K562 (cell line): ENCODE results near the gene P3H4. TPM values are rescaled to one million over a fixed set of nuclear protein-coding genes. Genes with fewer than 3 reads are reported as not detected.

Experiments used
- ATAC-seq: fragments of 200-7000 bp; cut with Tn5 transposase; 3 replicates; pipeline ENCODE4 v1.9.1; 2020; ENCODE audit warnings: moderate library complexity
- BruUV-seq: library from RNA; stranded (reverse); fragments of 400-500 nt; replicated peaks from 2 replicates; lab custom pipeline; 2021; lab: Mats Ljungman, UMichigan
- CTCF ChIA-PET: fragments of 300-600 bp; formaldehyde crosslinking; extraction: SDS; loops from one replicate; lab custom pipeline; 2021; ENCODE audit warnings: low intra/inter-chr PET ratio; lab: Yijun Ruan, JAX
- POLR2A ChIA-PET: fragments of 300-600, 350-650 bp; sonication (Branson Sonifier 250); formaldehyde crosslinking; extraction: SDS; loops from one replicate; lab custom pipeline; 2021; ENCODE audit warnings: antibody characterized with exemption, inconsistent platforms; lab: Yijun Ruan, JAX
- DNase-seq, 4 experiments: peaks; one replicate each; pipeline versions ENCODE4 v3.0.0 to v3.0.0-alpha.2; 2011 to 2018; ENCODE audit warnings: low spot score in 3 of 4, mixed read lengths in 3 of 4; ENCODE audit errors: extremely low read depth in 1 of 4
- FAIRE-seq: peaks from 2 replicates; lab custom pipeline; 2011; peaks lifted over from hg19 to GRCh38; lab: Jason Lieb, UNC
- H2AFZ ChIP-seq: 2 replicates; pipeline ENCODE4 v1.6.0; 2011; ENCODE audit warnings: low read depth, low read length, control low read depth, inconsistent platforms
- H3K27ac ChIP-seq: fragments of 200-600 bp; 3 replicates; pipeline ENCODE4 v1.8.0; 2011; ENCODE audit warnings: low read depth, mild to moderate bottlenecking, control low read depth, inconsistent platforms, low read length, moderate library complexity, mixed read lengths; ENCODE audit errors: extremely low read depth
- H3K27me3 ChIP-seq, 2 experiments: fragments of 300-600 bp in 1 of 2; 2 replicates in 1 of 2; 3 replicates in 1 of 2; pipeline versions ENCODE4 v1.6.0 to v1.8.0; 2011; ENCODE audit warnings: inconsistent platforms in 2 of 2, low read length in 2 of 2, mild to moderate bottlenecking in 1 of 2, mixed read lengths in 1 of 2, moderate library complexity in 1 of 2; ENCODE audit not compliant: control insufficient read depth in 2 of 2, insufficient read depth in 2 of 2
- H3K36me3 ChIP-seq: fragments of 300-600 bp; 3 replicates; pipeline ENCODE4 v1.8.0; 2011; ENCODE audit warnings: mild to moderate bottlenecking, low read length, inconsistent platforms; ENCODE audit not compliant: control insufficient read depth, insufficient read depth
- H3K4me1 ChIP-seq, 2 experiments: fragments of 200-600 bp in 1 of 2; replicated peaks in 1 of 2; 2 replicates in 1 of 2; 3 replicates in 1 of 2; pipeline versions ENCODE4 v1.5.1 to v1.8.0; 2011; ENCODE audit warnings: inconsistent platforms in 2 of 2, low read length in 2 of 2, mild to moderate bottlenecking in 1 of 2, mixed read lengths in 1 of 2, moderate library complexity in 1 of 2; ENCODE audit not compliant: control insufficient read depth in 2 of 2, insufficient read depth in 2 of 2
- H3K4me2 ChIP-seq: 2 replicates; pipeline ENCODE4 v1.6.1; 2011; ENCODE audit warnings: low read length, control low read depth, inconsistent platforms, mixed read lengths; ENCODE audit not compliant: insufficient read depth
- H3K4me3 ChIP-seq: fragments of 200-600 bp; sonication (generic), shearing (Covaris generic); 2 replicates; pipeline ENCODE4 v1.5.1; 2016; ENCODE audit warnings: control low read depth, inconsistent platforms
- H3K79me2 ChIP-seq: fragments of 200-600 bp; 3 replicates; pipeline ENCODE4 v1.8.0; 2011; ENCODE audit warnings: low read length, inconsistent platforms; ENCODE audit not compliant: control insufficient read depth, insufficient read depth
- H3K9ac ChIP-seq, 2 experiments: 2 replicates each; pipeline versions ENCODE4 v1.6.0 to v1.6.1; 2011; ENCODE audit warnings: low read depth in 2 of 2, low read length in 2 of 2, control low read depth in 1 of 2, inconsistent platforms in 1 of 2, mild to moderate bottlenecking in 1 of 2, mixed read lengths in 1 of 2; ENCODE audit not compliant: insufficient read depth in 1 of 2
- H3K9me1 ChIP-seq: one replicate; pipeline ENCODE4 v1.6.0; 2011; ENCODE audit warnings: inconsistent platforms, mild to moderate bottlenecking, low read length, moderate library complexity; ENCODE audit not compliant: control insufficient read depth, insufficient read depth
- H3K9me3 ChIP-seq: replicated peaks from 2 replicates; pipeline ENCODE4 v1.5.1; 2011; ENCODE audit warnings: low read depth, low read length, inconsistent platforms; ENCODE audit not compliant: control insufficient read depth, insufficient read depth
- H4K20me1 ChIP-seq: replicated peaks from 2 replicates; pipeline ENCODE4 v1.6.1; 2011; ENCODE audit warnings: low read length, inconsistent platforms, mixed read lengths; ENCODE audit not compliant: control insufficient read depth, insufficient read depth
- CHD4 ChIP-seq: fragments of 200-600 bp; sonication (generic); IDR thresholded peaks from 3 replicates; pipeline ENCODE4 v1.6.1; 2012; ENCODE audit warnings: low read depth, mild to moderate bottlenecking, mixed read lengths, low read length, inconsistent platforms; ENCODE audit not compliant: insufficient read depth, insufficient replicate concordance, poor library complexity, severe bottlenecking
- GTF2E2 ChIP-seq: fragments of 200-800 bp; sonication (Bioruptor generic); IDR thresholded peaks from 2 replicates; pipeline ENCODE4 v1.6.1; 2016; ENCODE audit warnings: missing genetic modification characterization, missing compliant biosample characterization
- MECOM ChIP-seq: fragments of 250-450 bp; sonication (Bioruptor Pico); IDR thresholded peaks from 2 replicates; pipeline ENCODE4 v1.8.0; 2022; ENCODE audit warnings: inconsistent platforms
- MTA3 ChIP-seq: fragments of 450-650 bp; formaldehyde crosslinking; IDR thresholded peaks from 2 replicates; pipeline ENCODE4 v1.6.1; 2017; ENCODE audit warnings: mild to moderate bottlenecking, borderline replicate concordance
- RBM14 ChIP-seq: fragments of 200-400 bp; formaldehyde crosslinking; IDR thresholded peaks from 2 replicates; pipeline ENCODE4 v1.6.1; 2018; ENCODE audit warnings: low read depth, mild to moderate bottlenecking, low read length, moderate library complexity, borderline replicate concordance; ENCODE audit not compliant: insufficient read depth
- SMAD4 ChIP-seq: fragments of 250-450 bp; sonication (Bioruptor Pico); conservative IDR thresholded peaks from 2 replicates; pipeline ENCODE4 v1.8.0; 2021; ENCODE audit warnings: inconsistent platforms, mild to moderate bottlenecking, moderate library complexity
- STAT5B ChIP-seq: fragments of 250-450 bp; sonication (Bioruptor Pico); IDR thresholded peaks from 2 replicates; pipeline ENCODE4 v1.8.0; 2021; ENCODE audit warnings: mild to moderate bottlenecking, inconsistent platforms
- ZEB2 ChIP-seq: fragments of 450-650 bp; IDR thresholded peaks from 2 replicates; pipeline ENCODE4 v1.6.1; 2016
- ZKSCAN1 ChIP-seq: fragments of 150-350 bp; IDR thresholded peaks from 2 replicates; pipeline ENCODE4 v1.6.1; 2016; ENCODE audit warnings: low read depth, low read length
- ZNF583 ChIP-seq: fragments of 250-450 bp; sonication (Bioruptor Pico); IDR thresholded peaks from 2 replicates; pipeline ENCODE4 v1.4.0; 2020
- WGBS: fragments of 100-300 bp; shearing (Covaris generic); methylation state at CpG from one replicate; pipeline ENCODE4 v1.1.6; 2016; ENCODE audit warnings: low coverage, mixed read lengths; ENCODE audit not compliant: insufficient coverage; ENCODE audit errors: missing lambda C conversion rate; 5-methylcytosine and 5-hydroxymethylcytosine counted together
- in situ Hi-C: fragments of 300-500 bp; cut with MboI; formaldehyde crosslinking; loops from 4 replicates; pipeline ENCODE4 v1.15.0; 2018; ENCODE audit warnings: inconsistent platforms, mixed read lengths
- intact Hi-C: fragments of 100-400 bp; cut with micrococcal nuclease; formaldehyde crosslinking; loops from 2 replicates; pipeline ENCODE4 v1.14.2; 2022
- polyA plus RNA-seq, 8 experiments: library from polyadenylated mRNA; depleted of rRNA in 4 of 8; stranded (reverse) in 5 of 8; unstranded in 3 of 8; fragments of >200 nt; fragmentation: Nextera tagmentation in 2 of 8; fragmentation: Illumina TruSeq in 1 of 8; extraction: Ambion mirVana in 2 of 8; extraction: Trizol in 1 of 8; gene quantifications; 2 replicates each; pipeline versions ENCODE4 v1.2.1 to v1.2.3, GENCODE V29; 2011 to 2014; ENCODE audit warnings: inconsistent platforms in 1 of 8, missing spikeins in 1 of 8
- total RNA-seq, 7 experiments: library from RNA; depleted of rRNA in 6 of 7; stranded (reverse); fragments of >200 nt in 6 of 7; fragmentation: Illumina TruSeq in 2 of 7; extraction: Trizol in 2 of 7; gene quantifications; 2 replicates each; pipeline versions ENCODE4 v1.2.1 to v1.2.3, GENCODE V29; 2011 to 2021; ENCODE audit warnings: low replicate concordance in 1 of 7
- TF ChIP-seq, protein P1 (sequence below): fragments of 450-650 bp; IDR thresholded peaks from 2 replicates; pipeline ENCODE4 v1.6.1; 2018; ENCODE audit not compliant: partially characterized antibody
- TF ChIP-seq, protein P2 (sequence below): fragments of 450-650 bp; formaldehyde crosslinking; IDR thresholded peaks from 2 replicates; pipeline ENCODE4 v1.4.0; 2022; ENCODE audit warnings: missing genetic modification characterization
- TF ChIP-seq, protein P3 (sequence below): sonication (generic); formaldehyde crosslinking; IDR thresholded peaks from 2 replicates; pipeline ENCODE4 v1.8.0; 2022; ENCODE audit warnings: mild to moderate bottlenecking, low read depth, missing genetic modification reagents

P3H4 gene
- total and polyA plus RNA-seq, 9 of the 15 experiments (the other 6 are each of a cell fraction or from before 2014, with no cell fraction given), result 0.10 to 3.7 (median 1.0) TPM

DNA sequence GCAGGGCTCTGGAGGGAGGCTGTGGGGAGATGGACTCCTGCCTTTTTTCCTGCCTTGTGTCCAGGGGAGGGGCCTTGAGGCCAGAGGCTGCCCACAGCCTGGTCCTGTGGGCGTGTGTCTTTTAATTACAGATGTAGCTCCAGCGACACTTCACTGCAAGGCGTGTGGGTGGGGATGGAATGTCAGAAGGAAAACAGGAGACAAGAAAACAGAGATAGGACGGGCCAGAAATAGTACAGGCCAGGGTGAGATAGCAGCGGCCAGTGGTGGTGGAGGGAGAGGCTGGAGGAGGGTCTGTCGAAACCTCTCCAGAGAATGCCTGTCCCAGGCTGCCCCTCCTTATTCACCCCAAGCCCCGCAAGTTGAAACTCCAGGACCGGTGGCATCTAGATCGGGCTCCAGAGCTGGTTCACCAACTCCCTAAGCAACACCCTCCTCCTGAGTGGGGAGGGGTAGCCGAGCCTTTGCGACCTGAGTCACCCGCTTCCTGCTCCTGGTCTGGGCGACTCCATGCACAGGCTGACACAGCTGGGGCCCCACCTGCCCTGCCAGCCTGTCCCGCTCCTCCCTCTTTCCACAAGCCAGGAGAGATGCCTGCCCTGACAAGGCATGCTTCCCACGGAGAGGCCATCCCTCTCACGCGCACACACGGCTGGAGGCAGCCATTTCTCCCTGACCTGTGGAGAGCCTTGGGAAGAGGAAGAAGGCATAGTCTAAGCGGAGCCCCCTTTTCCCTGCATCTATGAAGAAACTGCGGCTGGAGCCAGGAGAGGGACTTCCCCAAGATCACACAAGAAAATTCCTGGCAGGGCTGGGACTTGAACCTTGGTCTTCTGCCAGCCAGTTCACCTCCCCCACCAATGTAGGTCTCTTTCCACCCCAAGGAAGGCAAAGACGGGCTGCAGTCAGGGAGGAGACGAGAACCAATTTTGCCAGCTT is 18.6 kb downstream of the P3H4 start (continued):
- TF ChIP-seq ZKSCAN1, result no peak
- TF ChIP-seq RBM14, result no peak
- TF ChIP-seq GTF2E2, result peak; percentile 63; the same call in 1 of the 2 replicates
- TF ChIP-seq STAT5B (CRISPR knock-in tag), result no peak
- TF ChIP-seq ZNF583 (CRISPR knock-in tag), result no peak
- peak; percentile 84 for TF ChIP-seq SMAD4 (CRISPR knock-in tag)
- TF ChIP-seq MECOM (CRISPR knock-in tag), result peak; percentile 40; the same call in 1 of the 2 replicates
- no peak for TF ChIP-seq CHD4
- peak; percentile 85; the same call in 1 of the 2 replicates for TF ChIP-seq MTA3
- TF ChIP-seq, all 486 proteins: peak for 111

DNA sequence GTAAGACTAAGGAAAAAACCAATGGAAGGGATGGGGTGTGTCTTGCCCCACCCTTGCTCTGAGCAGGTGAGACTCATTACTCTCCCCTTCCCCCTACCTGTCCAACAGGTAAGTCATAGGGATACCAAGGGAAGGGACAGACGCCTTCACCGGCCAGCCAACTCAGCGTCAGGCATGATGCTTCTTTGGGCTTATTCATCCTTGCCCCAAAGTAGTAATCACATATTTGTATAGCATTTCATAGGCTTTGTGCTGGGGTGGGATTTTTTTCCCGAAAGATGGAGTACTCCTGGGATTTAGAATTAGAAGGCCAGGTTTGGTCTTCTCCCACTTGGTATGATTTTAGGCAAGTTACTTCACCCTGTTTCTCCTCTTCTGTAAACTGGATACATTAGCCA is 24.7 kb downstream of the P3H4 start:
- DNase-seq, result no peak
- ChIA-PET POLR2A (interaction anchor here (0.7 to 3.7 kb wide), 16 partner anchors 8 to 172 kb away, joined by 3 to 30 read pairs (median 6); partner anchors contain the start of genes ODAD4 and P3H4), CTCF (no interaction called here)
- peaks cover 42% of the 10 kb centered on the region for H3K79me2 ChIP-seq
- in situ Hi-C loops, result no loop called here
- H4K20me1 ChIP-seq, result peaks cover 6% of the 10 kb centered on the region
- no peaks in the 10 kb centered on the region for H3K9me3 ChIP-seq
- H3K4me1 ChIP-seq, result peaks cover 30 to 45% of the 10 kb centered on the region in 2 experiments
- no peak for ATAC-seq
- no TSS peak for BruUV-seq
- H3K4me3 ChIP-seq, result no peak overlapping the region
- H3K36me3 ChIP-seq, result peaks cover 9% of the 10 kb centered on the region; the same call in 1 of the 3 replicates
- H3K4me2 ChIP-seq, result peak overlapping the region; percentile 81
- WGBS, result 9% methylated on average over 4 of the region's 4 CpGs
- H3K9ac ChIP-seq, result no peak overlapping the region
- no peak for FAIRE-seq
- H3K27ac ChIP-seq, result no peak overlapping the region
- no peaks in the 10 kb centered on the region for H3K27me3 ChIP-seq
- peaks cover 6% of the 10 kb centered on the region for H3K9me1 ChIP-seq
- intact Hi-C loops, result loop anchor here (2.0 kb wide), 1 partner anchor 78 kb away; the partner anchor contains the start of gene KLHL11
- peak overlapping the region; percentile 59 for H2AFZ ChIP-seq
- TF ChIP-seq, protein P1, sequence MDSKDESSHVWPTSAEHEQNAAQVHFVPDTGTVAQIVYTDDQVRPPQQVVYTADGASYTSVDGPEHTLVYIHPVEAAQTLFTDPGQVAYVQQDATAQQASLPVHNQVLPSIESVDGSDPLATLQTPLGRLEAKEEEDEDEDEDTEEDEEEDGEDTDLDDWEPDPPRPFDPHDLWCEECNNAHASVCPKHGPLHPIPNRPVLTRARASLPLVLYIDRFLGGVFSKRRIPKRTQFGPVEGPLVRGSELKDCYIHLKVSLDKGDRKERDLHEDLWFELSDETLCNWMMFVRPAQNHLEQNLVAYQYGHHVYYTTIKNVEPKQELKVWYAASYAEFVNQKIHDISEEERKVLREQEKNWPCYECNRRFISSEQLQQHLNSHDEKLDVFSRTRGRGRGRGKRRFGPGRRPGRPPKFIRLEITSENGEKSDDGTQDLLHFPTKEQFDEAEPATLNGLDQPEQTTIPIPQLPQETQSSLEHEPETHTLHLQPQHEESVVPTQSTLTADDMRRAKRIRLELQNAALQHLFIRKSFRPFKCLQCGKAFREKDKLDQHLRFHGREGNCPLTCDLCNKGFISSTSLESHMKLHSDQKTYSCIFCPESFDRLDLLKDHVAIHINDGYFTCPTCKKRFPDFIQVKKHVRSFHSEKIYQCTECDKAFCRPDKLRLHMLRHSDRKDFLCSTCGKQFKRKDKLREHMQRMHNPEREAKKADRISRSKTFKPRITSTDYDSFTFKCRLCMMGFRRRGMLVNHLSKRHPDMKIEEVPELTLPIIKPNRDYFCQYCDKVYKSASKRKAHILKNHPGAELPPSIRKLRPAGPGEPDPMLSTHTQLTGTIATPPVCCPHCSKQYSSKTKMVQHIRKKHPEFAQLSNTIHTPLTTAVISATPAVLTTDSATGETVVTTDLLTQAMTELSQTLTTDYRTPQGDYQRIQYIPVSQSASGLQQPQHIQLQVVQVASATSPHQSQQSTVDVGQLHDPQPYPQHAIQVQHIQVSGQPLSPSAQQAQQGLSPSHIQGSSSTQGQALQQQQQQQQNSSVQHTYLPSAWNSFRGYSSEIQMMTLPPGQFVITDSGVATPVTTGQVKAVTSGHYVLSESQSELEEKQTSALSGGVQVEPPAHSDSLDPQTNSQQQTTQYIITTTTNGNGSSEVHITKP, result peak; percentile 22
- TF ChIP-seq ZEB2, result peak; percentile 92
- TF ChIP-seq, protein P2, sequence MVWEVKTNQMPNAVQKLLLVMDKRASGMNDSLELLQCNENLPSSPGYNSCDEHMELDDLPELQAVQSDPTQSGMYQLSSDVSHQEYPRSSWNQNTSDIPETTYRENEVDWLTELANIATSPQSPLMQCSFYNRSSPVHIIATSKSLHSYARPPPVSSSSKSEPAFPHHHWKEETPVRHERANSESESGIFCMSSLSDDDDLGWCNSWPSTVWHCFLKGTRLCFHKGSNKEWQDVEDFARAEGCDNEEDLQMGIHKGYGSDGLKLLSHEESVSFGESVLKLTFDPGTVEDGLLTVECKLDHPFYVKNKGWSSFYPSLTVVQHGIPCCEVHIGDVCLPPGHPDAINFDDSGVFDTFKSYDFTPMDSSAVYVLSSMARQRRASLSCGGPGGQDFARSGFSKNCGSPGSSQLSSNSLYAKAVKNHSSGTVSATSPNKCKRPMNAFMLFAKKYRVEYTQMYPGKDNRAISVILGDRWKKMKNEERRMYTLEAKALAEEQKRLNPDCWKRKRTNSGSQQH (CRISPR knock-in tag), result no peak
- TF ChIP-seq, protein P3, sequence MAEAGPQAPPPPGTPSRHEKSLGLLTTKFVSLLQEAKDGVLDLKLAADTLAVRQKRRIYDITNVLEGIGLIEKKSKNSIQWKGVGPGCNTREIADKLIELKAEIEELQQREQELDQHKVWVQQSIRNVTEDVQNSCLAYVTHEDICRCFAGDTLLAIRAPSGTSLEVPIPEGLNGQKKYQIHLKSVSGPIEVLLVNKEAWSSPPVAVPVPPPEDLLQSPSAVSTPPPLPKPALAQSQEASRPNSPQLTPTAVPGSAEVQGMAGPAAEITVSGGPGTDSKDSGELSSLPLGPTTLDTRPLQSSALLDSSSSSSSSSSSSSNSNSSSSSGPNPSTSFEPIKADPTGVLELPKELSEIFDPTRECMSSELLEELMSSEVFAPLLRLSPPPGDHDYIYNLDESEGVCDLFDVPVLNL (CRISPR knock-in tag), result no peak
